HG02973 (cell line): ENCODE measurements around the gene RNF14.

Source experiments
- ATAC-seq: cut with Tn5 transposase; IDR thresholded peaks from one replicate; pipeline ENCODE4 v1.9.1; 2021; ENCODE audit warnings: moderate library complexity; ENCODE audit not compliant: unreplicated experiment

Gene RNF14

DNA sequence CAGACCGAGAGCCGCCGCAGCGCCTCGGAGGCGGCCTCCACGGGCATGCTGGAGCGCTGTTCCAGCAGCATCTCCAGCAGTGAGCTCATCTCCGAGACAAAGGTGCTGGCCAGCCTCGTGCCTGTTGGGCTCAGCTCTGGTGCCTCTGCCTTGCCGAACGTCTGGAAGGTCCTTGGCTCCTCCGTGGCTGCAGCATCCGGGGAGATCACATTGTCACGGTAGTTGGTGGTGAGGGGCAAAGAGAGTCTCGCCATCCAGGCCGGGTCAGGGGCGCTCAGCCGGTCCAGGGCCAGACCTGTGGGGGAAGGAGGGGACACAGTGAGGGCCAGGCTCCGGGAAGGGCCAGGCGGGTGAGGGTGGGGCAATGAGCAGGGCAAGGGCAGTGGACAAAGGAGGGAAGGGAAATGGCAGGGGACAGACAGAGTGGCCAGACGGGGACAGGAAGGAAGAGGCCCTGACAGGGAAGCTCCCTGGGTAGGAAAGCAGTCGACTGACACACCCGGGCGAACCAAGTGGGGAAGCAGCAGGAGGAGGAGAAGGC lies 23.3 kb upstream of the RNF14 start:
- no peak for ATAC-seq

DNA sequence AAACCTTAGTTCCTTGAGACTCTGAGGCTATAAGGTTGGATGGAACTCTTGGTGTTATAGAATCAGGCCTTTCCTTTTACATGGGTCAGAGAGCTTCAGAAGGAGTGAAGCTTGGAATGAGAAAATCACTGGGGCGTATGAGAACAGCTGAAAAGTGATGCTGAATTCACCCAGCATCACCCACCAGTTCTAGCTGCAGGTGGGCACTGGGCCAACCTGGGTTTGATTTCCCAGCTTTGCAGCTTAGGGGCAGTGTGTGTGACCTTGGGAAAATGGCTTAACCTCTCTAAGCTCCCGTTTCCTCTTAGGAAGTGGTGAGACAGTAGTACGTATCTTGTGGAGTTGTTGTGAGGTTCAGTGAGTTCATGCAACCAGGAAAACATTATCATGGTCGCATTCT lies 21.6 kb upstream of the RNF14 start:
- ATAC-seq: no peak

GRCh38 chr5:141948812-141949211 lies 20.1 kb upstream of the RNF14 start:
- ATAC-seq: no peak

- ATAC-seq: no peak
Observed at GRCh38 chr5:141949511-141949910, 19.4 kb upstream of the RNF14 start.

DNA sequence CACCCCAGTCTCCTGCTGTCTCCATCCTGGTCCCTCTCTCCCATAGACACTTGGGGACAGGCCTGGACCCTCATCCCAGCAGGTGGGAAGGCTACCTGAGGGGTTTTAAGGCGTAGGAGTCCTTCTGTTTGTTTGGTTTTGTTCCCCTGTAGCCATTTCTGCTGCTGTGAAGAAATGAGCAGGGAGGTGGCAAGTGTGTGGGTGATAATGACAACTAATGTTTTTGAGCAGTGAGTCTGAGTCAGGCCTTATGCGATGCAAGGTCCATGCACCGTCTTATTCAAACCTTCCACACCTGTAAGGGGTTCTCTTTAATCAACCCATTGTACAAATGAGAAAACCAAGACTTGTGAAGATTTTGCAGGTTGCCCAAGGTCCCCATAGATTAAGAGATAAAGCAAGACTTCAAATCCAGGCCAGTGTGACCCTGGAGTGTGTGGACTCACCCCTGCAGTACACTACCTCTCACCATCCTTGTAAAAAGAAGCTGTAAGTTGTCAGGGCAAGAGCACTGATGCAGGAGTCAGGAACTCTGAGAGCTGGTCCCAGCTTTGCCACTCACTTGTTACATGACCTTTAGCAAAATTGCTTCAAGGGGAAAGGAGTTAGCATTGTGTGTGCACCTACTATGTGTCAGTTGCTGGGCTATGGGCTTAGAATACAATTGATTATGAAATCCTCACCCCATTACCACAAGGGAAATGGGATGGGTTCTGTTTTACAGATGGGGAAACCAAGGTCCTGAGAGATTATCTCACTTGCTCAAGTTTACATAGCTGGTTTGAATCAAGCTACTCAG lies 18.5 kb upstream of the RNF14 start:
- ATAC-seq: no peak

DNA sequence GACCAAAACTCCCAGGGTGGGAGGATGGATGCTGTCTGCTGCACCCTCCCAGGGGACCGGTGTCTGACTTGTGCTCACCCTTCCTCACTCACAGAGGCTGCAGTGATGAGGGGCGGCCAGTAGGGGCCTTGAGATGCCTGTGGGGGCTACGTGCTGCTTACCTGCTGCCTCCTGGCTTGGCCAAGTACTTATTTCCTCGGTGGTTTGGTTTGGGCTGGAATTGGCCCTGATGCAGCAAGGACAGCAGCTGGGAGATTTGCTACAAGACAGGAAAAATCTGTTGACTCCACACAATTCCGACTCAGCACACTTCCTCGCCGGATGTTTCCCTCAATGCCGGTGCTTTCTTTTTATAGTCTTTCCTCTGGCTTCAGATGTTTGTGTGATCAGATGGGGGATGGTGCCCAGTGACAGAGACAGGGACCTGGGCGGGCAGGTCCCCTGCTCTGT lies 17.5 kb upstream of the RNF14 start:
- ATAC-seq: no peak

- ATAC-seq: no peak
Observed at GRCh38 chr5:141952020-141952419, 16.9 kb upstream of the RNF14 start.

DNA sequence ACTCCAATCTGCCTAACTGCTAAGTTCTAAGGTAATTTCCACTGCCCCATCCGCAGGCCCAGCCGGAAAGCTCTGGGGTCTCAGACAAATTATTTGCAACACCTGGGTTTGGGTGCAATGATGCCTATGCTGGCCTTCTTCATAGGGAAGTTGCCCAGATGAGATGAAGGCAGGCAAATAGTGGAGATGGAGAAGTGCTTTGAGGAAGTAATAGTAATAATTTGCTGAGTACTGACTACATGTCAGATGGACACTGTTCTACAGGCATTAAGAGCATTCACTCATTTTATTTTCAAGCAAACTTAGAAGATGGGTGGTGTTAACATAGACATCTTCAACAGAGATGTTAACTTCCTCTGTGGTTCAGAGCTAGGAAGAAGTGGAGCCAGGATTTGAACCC lies 14.7 kb upstream of the RNF14 start:
- ATAC-seq: no peak

DNA sequence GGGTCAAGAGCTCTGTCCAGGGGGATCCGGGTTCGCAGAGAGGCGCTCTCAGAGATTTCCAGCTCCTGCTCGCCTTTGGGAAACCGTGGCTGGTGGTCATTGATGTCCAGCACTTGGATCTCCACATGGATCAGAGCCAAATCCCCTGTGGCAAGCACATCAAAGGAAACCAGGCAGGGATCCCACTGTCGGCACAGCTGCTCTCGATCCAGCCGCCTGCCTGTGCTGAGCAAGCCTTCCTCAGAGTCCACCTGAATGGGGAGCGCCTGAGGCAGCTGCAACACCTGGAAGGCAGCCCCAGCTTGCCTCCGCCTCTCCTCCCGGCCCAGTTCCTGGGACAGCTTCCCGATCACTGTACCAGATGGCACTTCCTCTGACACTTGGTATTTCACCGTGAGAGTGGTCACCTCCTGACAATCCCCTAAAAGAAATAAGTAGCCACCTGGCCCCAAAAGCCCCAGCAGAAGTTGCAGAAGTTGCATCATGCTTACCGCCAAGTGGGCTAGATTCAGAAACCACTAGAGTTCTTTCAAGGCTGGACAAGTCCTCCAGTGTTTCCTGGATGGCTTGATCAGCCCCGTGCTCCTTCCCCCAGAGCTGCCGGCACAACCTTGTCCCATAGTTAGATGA lies 11.4 kb upstream of the RNF14 start:
- no peak for ATAC-seq

GRCh38 chr5:141958113-141958512 lies 10.8 kb upstream of the RNF14 start, which contains the start of gene PCDH12:
Gene PCDH12, minus strand, starts transcription at chr5:141958202. Its CDS starts 351 bp downstream, at chr5:141957851.
- ATAC-seq: no peak

DNA sequence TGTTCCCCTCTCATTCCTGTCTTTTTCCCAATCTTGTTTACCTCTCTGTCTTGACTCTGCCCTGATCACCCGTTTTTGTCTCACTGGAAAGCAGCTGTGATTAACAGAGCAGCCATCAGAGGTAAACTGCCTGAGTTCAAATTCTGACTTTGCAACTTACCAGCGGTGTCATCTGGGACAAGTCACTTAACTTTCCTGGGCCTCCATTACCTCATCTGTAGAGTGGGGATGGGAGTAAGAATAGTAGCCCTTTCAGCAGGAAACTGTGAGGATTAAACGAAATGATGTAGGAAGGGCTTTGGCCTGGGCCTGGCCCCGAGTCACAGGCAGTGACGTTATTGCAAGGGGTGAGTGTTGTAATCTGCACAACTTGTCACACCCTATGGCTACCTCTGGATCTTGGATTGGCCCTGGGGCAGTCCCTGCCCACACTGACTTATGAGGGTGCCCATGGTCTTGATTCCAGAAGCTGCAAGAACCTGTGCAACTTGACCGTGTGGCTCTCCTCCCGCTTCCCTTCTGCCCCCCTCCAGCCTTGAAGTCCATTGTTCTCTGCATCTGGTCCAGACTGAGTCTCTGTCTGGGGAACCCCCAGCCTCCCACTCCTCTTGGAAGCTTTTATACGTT lies 10.2 kb upstream of the RNF14 start:
- ATAC-seq: no peak

DNA sequence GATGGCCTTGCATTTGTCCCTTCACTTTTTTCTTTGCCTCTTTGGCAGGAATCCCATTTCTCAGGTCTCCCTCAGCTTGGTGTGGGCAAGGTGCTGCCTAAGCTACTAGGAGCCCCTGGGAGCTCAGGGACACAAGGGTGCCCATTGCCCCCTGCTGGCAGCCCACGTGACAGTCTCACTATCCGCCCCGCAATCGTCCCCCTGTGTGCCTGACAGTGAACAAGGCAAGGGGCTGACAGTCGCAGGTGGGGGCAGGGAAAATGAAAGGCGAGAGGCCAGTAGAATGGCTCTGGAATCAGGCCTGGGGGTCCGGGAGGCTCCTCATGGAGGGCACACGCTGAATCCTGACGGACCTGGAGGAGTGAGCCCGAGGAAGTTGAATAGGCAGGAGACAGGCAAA lies 8.9 kb upstream of the RNF14 start:
- ATAC-seq: no peak

DNA sequence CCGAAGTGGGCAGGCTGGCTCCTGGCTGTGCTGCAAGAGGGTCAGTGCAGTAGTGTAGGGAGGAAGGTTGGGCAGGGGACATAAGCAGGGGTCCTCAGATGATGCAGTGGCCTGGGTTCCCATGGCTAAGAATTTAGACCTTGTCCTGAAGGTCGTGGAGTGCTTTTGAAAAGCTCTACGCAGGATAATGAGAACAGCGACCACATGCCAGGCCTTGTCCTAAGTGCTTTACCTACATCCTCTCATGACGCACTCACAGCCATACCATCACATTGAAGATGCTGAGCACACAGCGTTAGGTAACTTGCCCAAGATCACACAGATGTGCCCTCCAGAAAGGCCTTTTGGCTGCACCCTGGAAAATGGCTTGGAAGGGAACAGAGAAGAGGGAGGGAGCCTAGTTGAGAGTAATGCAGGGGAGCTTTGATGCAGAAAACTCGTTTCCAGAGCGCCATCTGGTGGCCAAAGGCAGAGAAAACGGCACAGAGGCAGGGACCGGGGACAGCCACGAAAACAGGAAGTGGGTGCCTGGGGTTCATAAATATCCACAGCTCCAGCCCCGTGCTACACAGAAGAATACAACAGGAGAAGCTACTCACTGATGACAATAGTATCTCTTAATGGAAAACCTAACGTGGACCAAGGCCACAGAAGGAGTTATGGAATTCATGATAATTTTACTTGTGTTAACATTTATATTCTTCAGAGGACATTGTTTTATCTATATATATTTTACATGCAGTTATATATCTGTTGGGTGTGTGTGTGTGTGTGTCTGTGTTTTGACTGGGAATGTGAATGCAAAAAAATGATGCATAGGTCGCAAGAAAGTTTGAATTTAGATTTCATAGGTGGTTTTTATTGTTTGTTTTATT lies 8.2 kb upstream of the RNF14 start:
- ATAC-seq: peak; percentile 90

DNA sequence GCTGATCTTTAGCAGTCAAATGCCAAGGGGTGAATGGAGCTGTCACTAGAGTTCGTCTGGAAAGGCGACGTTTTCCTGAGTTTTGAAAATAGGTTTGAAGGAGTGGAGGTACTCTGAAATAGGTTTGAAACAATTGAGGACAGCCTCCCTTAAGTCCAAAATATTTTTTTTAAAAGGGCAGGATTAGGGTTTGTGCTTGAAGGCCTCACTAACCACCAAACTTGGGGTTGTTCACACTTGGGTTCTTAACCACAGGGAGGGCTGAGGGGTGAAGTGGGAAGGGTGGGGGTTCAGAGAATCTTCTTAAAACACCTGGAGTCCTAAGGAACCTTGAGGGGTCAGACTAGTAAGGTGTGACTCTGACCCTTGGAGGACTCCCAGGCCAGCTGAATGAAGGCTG lies 7.4 kb upstream of the RNF14 start:
- no peak for ATAC-seq

DNA sequence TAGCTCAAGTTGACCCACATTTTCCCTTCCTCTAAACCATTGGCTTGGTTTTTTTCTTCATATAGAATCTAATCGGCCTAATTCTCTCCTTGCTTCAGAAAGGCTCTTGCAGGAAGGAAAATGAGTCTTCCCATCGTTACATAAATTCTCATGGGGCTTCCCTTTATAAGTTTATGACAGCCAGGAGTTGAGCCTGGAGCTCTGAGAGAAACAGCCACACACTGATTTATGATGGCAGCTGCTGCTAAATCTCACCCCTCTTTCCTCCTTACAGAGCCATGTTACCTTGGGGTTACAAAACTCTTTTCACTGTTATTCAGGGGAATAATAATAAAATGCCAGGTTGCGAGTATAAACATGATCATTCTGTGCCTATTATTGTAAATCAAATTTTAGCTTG lies 5.2 kb upstream of the RNF14 start:
- ATAC-seq: no peak

GRCh38 chr5:141965071-141965470 lies 3.8 kb upstream of the RNF14 start:
- ATAC-seq: no peak

- no peak for ATAC-seq
Observed at GRCh38 chr5:141966275-141966962, 2.5 kb upstream of the RNF14 start.

GRCh38 chr5:141966963-141967333 lies 2.0 kb upstream of the RNF14 start:
- ATAC-seq: no peak

DNA sequence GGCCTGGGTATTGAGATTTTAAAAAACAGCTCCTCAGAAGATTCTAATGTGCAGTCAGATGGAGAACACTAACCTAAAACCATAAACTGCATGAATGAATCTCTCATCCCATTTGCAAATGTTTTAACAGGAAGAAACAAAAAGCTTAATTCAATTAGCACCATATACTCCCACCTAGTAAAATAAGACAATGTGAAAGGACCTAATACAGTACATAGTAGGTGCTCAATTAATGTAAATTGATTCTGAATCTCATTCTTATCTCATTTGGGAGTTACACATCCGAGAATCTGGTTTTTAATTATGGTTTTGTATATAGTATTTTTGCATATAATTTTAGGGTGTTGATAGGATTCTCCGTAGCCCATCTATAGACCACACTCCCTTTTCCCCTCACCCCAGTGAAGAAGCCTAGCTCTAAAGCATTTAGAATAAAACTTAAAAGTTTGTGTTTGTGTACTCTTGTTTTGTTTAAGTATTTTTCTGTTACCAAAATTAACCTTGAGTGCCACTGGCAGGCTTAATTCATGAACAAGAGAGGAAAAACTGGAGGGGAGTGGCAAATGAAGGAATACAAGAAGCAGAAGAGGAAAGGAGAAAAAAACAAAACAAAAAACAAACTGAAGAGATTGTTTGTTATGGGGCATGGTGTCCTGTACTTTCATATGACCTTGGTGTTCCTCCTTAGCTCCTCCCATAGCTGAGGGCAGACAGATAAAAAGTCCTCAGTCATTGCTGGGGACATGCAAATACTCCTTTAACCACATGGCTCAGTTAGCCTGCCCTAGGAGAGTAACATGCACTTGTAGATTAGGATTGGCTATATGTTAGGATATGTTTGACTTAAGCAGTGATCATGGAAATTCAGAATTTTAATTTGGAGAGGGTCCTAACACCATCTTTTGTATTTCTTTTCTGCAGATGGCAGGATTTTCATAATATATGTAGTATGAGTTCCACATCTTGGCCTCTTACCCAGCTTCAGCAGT lies 1.2 kb downstream of the RNF14 start:
- ATAC-seq: peak; percentile 48
